IPS-NIHi11 (cell line): ENCODE data around the gene VPREB3.
A peak's percentile ranks its signal among the peaks of the same experiment; 100 is the strongest.
"Not testable (repeated sequence)": the region's sequence is repeated elsewhere in the genome, so short reads cannot be mapped to it uniquely, and the experiment has no call there.

Experiments
- DNase-seq: peaks from one replicate; pipeline ENCODE4 v3.0.0; 2012; ENCODE audit warnings: mixed read lengths, low spot score

Gene VPREB3

DNA sequence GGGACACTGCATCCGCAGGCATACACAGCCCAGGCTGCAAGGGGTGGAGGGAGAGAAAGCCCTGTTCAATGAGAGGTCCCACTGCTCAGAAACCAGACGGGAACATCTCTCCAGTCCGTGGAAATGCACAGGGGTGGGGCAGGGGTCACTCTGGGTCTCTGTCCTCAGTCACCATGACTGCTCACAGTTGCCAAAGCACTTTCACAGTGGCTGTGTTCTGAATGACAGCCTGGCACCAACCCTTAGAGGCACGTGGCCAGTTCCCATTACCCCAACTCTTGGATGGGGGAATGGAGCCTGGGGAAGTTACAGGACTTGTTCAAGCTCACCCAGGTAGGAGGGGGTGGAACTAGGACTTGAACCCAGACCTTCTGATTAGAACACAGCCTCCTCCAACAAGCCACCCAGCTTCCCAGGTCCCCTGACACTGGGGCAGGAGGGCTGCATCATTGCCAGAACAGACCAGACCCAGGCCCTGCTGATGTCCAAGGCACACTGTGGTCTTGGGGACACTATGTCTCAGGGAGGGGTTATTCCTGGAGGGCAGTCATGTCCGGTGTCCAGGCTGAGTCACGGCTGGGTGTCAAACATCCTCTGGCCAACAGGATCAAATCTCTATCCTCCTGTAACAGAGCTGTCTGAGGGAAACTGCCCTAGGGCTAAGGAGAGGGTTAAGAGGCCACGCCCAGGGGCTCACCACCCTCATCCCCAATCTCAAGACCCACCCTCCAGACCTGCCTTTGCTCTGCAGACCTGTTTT is 11.5 kb downstream of the VPREB3 start:
- no peak for DNase-seq

DNA sequence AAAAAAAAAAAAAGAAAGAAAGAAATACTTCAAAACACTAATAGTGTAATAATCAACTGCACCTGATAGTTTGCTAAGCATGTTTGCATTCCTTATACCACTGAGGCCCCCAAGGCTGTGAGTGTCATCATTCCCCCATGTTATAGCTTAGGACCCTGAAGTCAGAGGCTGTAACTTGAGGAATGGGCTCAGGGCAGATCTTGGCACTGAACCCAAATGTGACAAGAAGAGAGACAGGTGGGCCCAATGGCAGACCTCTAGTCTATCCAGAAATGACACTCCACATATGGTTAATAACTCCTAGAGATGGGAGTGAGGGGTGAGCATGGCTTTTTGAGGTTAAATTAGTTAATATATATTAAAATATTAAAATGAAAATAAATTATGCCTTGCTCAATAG is 16.5 kb downstream of the VPREB3 start:
- no peak for DNase-seq

DNA sequence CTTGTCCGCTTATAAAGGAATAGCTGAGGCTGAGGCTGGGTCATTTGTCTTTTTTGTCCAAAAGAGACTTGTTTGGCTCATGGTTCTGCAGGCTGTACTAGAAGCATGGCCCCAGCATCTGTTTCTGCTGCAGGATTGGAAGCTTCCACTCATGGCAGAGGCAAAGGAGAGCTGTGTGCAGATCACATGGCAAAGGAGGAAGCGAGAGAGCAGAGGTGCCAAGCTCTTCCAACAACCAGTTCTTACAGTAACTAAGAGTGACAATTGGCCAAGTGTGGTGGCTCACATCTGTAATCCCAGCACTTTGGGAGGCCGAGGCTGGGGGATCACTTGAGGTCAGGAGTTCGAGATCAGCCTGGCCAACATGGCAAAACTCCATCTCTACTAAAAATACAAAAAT is 26.1 kb downstream of the VPREB3 start:
- not testable (repeated sequence) for DNase-seq

DNA sequence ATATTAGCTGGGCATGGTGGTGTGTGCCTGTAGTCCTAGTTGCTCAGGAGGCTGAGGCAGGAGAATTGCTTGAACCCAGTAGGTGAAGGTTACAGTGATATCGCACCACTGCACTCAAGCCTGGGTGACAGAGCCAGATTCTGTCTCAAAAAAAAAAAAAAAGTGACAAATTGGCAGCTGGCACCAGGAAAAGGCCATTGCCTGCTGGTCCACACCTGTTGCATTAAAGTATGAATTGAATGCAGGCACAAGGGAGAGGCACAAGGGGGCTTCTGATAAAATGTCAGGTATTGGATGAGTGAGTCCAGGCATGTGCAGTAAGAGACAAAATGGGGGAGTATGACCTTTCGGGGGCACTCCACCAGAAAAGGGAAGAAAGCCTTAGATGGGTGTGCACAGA is 31.5 kb downstream of the VPREB3 start:
- no peak for DNase-seq

DNA sequence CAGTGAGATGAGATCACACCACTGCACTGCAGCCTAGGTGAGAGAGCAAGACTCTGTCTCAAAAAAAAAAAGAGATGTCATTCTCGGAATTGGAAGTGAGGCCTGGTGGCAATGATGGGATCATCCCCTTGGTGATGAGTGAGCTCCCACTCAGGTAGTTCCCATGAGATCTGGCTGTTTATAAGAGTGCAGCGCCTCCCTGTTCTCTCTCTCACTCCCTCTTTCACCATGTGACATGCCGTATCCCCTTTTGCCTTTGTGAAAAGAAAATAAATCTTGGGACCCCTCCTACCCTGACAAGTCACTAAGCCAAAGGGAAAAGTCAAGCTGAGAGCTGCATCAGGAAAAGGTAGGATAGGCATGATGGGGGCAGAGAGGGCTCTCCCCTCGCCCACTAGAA is 32.1 kb downstream of the VPREB3 start:
- no peak for DNase-seq

DNA sequence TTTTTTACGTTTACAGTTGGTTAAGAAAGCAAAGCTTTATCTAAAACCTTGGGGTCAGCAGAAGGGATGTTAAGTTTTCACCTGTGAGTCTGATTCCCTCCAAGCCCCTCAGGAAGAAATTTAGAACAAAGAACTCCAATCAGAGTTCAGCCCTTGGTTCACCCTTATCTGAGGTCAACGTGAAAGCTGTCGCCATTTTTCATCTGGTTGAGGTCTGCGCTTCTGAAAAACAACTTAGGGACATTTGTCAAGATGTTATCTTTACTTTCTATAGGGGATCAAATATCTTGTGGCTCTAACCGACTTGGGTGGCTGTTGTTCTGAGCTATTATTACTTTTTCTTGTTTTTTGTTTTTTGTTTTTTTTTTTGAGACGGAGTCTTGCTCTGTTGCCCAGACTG is 33.4 kb downstream of the VPREB3 start:
- DNase-seq: no peak

DNA sequence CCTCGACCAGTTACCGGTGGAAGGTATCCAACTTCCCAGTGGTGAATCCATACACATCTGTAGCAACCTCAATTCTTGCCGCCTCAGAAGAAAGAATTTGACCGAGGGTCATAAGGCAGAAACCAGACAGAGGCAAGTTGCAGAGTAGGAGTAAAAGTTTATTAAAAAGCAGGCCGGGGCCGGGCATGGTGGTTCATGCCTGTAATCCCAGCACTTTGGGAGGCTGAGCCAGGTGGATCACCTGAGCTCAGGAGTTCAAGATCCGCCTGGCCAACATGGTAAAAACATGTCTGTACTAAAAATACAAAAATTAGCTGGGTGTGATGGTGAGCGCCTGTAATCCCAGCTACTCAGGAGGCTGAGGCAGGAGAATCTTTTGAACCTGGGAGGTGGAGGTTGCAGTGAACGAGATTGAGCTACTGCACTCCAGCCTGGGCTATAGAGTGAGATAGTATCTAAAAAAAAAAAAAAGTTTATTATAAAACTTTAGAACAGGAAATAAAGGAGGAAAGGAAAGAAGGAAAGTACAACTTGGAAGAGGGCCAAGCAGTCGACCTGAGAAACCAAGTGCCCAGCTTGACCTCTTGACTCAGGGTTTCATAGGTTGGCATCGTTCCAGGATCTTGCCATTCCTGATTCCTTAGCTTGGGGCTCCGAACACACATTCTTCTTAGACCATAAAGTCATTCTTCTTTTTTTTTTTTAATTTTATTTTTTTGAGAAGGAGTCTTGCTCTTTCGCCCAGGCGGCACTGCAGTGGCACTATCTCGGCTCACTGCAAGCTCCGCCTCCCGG is 35.7 kb downstream of the VPREB3 start:
- DNase-seq: no peak

DNA sequence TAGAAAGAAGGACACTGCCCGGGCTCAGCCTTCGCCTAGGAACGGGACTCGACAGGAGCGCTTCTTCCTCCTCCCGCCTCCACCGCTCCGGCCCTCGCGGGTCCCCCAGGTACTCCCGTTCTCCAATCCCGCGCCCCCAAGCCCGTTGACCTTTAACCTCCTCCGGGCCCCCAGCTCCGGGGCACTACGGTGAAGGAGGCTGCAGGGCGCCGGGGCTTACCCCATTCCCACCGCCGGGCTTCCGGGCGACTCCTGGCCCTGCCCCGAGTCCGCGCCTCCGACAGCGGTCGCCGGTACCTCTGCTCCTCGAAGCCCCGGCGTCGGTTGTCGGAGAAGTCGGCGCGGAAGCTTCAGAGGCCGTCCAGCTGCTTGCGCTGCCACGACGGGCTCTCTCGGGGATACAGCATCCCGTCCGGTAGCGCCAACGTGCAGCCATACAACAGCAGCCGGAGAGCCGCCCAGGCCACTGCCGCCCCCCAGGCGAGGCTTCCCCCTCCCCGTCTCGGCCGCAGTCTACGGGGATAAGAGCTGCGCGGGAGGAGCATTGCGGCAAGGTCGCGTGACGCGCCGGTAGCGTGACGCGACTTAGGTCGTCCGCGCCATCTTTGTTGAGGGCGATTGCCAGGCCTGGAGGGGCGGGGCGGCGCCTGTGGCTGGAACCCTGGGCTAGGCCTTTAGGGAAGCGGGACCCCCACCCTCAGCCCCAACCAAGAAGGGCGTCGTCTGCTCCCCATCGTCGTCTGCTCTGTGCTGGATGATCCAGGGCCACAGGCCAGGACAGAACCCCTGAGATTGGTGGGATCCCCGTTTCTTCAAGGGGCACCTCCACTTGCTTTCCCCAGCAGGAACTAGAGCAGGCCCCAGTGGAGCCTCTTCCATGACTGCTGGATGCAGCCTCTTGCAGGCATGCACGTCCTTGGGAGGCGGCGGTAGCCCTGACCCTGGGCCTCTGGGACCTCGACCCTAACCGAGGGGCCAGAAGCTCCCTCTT is 37.1 kb downstream of the VPREB3 start:
- peak; percentile 97 for DNase-seq

DNA sequence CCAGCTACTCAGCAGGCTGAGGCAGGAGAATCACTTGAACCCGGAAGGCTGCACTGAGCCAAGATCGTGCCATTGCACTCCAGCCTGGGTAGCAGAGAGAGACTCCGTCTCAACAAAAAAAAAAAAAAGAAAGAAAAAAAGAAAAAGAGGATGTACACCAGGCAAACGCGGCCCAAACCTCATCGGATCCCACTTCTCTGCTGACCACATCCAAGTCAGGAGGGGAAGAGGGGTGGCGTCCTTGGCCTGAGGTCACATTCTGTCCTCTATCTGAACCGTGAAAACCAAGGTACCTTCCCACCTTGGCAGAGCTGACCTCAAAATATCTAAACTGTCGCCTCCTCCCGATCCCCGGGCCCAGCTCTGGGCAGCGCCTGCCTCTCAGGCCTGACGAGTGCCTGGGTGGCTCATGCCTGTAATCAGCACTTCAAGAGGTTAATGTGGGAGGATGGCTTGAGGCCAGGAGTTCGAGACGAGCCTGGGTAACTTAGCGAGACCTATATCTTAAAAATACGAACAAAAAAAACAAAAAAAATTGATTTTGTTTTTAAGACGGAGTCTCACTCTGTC is 38.3 kb downstream of the VPREB3 start:
- DNase-seq: no peak

DNA sequence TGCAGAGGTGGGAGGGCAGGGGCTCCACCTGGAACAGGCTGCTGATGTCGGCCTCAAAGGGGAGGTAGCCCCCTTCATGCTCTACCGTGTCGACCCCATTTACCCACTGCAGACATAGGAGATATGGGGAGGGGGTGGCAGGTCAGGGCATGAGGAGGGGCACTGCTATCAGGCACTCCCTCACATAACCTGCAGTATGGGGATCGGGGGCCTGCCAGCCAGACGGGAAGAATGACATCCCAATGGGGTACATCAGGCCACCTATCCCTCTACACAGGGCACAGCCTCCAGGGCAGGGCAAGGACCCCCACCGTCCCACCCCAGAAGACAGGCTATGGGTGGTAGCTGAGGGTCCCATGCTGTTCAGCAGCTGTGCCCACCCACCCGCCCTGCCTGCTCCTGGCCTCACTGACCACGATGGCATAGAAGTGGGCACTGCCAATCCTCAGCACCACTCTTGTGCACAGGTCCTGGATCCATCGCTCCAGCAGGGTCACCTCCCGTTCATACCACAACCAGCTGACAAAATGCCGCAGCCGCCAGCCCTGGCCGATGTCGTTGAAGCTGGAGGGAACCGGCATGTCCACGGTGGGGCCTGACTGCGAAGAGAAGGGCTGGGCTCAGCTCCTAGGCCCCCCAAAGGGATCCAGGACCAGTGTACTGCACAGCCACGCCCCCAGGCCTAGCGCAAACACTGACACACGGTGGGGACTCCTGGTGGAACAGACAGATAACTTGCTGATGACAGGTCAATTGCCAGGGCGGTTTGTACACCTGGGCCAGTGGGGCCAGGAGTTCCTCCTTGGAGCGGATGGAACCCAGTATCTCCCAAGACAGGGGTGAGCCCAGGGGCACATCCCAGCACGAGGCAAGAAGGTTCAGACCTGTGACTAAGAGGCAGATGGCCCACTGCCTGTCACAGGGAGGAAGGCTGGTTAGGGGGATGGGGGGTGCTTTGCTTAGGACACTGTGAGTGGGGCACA is 39.3 kb downstream of the VPREB3 start:
- no peak for DNase-seq

DNA sequence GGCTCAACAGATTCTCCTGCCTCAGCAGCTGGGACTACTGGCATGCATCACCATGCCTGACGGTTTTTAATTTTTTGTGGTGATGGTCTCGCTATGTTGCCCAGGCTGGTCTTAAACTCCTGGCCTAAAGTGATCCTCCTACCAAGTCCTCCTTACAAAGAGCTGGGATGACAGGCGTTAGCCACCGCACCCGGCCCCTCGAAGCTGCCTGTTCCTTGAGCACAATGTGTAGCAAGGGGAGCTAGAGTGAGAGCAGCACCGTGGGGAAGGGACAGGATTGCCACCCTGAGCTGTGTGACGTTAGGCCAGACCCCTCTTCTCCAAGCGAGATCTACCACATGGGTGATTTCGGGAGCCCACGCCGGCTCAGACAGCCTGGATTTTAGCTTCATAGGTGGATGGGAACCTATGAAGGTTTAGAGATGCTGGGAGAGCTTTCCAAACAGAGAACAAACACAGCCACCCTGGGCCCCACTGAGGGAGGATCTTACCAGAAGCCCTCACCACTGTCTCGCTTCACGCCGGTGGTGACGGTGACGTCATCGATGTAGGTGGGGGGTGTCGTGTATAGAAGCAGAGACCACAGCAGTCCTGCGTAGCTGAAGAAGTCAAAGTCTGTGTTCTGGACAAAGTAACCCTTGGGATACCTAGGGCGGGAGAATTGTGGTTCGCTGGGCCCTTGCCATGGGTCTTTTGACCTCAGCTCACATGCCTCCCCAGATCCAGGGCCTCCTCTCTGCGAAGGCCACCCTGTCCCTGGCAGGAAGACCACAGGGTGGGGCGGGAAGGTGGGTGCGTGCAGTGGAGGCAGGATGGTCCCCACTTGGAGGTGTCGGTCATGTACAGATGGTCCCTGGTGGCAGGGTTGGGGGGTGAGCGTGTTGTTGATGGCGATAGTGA is 40.3 kb downstream of the VPREB3 start:
- DNase-seq: no peak

DNA sequence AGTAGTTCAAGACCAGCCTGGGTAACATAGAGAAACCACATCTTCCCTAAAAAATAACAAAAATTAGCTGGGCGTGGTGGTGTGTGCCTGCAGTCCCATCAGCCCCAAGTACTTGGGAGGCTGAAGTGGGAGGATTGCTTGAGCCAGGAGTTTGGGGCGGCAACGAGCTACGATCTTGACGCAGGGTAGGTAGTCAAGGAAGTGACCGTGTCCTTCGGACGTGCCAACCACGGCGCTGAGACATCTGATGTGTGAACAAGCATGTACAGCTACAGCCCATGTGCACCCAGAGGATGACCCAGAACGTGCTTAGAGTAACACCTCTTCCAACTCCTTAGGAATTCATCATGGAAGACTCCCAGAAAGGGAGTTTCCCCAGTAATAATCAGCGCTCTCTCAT is 42.0 kb downstream of the VPREB3 start:
- DNase-seq: no peak

DNA sequence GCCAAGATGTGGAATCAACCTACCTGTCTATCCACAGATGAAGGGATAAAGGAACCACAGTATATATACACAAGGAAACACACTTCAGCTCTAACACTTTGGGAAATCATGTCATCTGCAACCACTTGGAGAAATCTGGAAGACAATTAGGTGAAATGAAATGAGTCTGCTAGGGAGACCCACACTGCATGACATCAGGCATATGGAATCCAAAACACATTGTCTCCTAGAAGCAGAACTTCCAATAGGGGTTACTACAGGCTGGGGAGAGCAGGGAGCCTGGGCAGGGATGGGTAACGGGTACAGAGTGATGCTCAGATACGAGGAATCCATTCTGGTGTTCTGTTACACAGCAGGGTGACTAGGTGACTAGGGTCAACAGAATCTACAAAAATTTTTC is 45.1 kb downstream of the VPREB3 start:
- no peak for DNase-seq

DNA sequence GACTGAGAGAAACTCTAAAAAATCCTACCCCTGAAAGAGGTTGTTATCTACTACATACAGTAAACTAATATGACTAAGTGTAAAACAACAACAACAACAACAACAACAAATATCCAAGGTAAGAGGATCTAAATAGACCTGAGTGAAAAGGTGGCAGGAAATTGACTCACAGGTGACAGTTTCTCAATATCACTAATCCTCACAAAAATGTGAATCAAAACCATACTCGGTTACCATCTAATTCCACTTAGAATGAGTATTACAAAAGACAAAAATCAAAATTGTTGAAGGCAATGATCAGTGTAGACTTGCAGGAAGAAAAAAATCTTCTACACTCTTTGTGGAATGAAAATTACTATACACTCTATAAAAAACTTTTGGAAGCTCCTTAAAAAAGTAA is 46.0 kb downstream of the VPREB3 start:
- DNase-seq: no peak

DNA sequence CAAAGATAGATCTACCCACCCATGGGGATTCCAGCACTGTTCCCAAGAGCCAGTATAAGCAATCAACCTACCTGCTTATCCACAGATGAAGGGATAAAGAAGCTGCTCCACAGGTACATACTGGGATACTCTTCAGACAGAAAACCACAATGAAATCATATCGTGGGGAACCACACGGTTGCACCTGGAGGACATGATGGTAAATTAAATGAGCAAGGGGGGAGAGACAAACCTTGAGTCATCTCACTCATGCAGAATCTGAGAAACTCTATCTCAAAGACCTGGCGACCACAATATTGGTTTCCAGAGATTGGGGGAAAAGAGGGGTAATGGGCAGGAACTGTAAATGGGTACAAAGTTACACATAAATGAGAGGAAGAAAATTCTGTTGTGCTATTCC is 48.9 kb downstream of the VPREB3 start:
- no peak for DNase-seq

DNA sequence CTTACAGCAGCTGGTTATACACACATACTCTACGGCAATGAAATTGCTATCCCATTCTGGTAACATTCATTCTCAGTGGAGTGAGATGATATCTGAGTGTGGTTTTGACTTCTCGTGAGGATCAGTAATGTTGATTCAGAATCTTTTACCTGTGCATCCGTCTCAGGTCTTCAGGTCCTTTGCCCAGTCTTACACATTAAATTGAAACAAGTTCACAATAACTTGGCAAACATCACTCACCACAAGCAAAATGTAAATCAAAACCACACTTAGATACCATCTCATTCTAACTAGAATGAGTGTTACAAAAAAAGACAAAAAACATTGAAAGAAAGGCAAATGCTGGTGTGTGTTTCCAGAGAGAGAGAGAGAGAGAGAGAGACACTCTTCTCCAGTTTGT is 49.4 kb downstream of the VPREB3 start:
- DNase-seq: no peak

DNA sequence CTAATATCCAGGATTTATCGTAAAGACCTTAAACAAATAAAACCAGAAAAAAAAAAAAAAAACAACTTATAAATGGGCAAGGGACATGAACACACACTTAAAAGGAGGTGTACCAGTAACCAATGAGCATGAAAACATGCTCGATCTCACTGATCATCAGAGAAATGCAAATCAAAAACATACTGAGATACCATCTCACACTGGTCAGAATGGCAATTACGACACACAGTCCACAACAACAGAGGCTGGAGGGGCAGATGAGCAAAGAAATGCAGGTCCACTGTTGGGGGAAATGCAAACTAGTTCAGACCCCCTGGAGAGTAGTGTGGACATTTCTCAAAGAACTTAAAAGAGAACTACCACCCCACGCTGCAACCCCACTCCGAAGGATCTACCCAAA is 50.2 kb downstream of the VPREB3 start:
- no peak for DNase-seq
